HG03108 (cell line): ENCODE measurements around the gene TPPP.

Source experiments
- ATAC-seq: cut with Tn5 transposase; IDR thresholded peaks from one replicate; pipeline ENCODE4 v1.9.1; 2021; ENCODE audit warnings: moderate library complexity; ENCODE audit not compliant: unreplicated experiment

TPPP gene

DNA sequence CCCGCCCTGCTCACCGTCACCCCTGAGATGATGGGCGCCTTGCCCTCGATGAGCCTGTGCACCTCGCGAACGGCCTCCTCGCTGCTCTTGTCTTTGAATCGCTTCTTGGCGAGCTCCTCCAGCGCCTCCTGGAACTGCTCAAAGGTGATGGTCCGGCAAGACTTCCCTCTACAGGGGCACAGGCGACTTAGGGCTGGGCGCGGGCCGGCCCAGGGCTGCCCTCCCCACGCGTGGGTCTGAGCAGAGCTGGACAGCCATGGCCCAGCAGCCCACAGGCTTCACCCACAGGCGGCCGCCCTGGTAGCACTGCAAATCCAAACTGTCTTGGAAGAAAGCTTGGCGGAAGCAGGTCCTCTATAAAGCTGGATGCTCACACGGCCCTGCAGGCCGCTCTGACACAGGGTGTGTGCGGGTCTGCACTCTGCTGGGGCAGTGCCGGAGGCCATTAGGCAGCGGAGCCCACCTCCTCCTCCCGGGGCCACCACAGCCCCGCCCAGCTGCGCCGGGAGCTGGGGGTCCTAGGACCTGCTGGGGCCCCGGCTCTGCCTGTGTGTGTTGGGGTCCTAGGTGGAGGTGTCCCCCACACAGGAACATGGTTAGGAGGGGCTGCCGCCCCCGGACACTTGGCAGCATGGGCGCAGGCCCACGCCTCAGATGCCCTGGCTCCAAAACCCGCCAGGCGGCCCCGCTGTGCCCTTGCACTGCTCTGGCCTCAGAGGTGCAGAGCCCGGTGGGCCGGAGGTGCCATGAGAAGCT, 27.0 kb downstream of the TPPP start:
- ATAC-seq = no peak

DNA sequence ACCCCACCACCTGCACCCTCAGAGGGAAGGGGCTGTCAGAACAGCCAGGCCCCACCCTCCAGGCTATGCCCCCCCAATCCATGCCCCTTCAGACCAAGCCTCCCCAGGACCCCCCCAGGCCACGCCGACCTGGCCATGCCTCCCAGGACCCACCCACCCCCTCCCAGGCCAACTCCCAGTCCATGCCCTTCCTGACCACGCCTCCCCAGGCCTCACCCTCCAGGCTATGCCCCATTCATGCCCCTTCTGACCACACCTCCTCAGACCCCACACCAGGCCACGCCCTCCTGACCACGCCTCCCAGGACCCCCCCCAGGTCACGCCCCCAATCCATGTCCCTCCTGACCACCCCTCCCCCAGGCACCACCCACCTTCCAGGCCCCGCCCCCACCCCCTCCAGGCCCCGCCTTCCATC, 27.6 kb downstream of the TPPP start:
- ATAC-seq = no peak

DNA sequence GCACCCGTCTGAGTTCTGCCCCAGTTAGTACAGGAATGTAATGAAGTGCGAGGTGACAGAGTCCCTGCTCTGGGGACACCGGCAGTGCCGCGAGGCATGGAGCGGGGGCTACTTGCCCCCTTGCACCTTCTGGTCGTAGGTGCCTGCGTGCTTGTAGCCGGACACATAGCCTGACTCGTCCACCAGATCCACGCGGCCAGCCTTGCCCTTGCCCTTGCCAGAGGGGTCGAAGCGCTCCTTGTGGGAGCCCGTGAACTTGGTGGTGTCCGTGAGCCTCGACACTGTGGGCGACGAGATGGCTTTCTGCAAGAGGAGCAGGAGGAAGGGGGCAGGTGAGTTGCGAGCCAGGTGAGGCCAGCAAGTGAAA, 28.2 kb downstream of the TPPP start:
- no peak for ATAC-seq

DNA sequence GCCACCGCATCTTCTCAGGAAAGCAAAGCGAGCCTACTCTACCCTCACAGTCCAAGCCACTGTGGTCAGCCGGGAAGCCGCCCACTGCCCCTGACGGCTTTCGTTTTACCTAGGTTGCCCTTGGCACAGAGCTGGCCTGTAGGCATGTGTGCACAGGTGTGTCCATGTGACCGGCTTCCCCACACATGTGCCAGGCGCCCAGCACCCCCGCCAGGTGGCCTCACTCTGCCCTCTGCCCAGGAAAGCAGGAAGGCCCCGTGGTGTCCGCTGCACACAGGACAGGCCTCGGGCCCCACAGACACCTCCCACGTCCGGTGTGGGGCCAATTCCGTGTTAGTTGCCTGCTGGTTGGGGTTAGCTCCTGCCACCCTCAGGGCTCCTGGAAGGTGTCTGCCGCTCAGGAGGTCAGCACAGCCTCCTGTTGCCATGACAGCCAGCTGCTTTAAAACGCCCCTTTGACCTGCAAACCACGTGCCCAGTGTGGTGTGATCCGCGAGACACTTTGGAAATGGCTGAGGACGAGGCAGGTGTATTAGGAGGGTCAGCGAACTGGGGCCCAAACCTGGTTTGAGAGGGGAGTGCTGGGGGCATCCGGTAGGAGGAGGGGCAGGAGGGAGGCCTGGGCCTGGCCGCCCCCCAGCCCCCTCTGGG, 28.7 kb downstream of the TPPP start:
- no peak for ATAC-seq

DNA sequence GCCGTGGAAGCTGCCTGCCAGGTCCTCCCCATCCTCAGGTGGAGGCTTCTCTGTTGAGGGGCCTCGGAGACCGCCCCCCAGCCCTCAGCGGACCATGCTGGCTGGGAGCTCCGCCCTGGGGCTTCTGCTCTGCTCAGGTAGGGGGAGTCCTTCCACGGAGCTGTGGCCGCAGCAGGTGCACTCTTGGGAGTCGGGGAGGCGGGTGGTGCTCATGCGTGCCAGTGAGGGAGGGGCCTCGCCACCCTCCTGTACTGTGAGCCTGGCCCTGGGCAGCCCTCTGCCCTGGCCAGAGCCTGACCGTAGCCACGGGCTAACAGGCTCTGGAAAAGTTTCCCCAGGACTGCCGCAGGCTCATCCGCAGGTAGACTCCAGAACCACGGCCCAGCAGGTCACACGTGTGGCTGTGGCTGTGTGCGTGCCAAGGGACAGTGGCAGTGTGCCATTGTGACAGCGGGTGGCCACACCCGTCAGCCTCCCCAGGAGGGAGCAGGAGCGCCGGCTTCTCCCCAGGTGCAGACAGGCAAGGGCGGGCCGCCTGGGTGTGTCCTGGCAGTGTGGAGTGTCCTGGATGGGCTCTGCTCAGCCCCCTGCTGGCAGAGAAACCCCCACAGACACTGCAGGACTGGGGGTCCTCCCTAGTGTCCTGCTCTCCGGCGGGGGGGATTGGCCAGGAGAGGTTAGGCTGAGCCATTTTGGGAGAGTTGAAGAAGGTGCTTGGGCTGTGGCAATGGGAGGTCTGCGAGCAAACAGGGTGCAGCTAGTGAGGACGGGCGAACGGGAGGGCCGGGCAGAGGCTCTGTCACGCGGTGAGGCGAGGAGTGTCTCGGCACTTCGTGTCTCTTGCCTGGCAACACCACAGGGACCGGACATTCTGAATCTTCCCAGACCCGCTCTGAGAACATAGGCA, 29.5 kb downstream of the TPPP start:
- no peak for ATAC-seq

DNA sequence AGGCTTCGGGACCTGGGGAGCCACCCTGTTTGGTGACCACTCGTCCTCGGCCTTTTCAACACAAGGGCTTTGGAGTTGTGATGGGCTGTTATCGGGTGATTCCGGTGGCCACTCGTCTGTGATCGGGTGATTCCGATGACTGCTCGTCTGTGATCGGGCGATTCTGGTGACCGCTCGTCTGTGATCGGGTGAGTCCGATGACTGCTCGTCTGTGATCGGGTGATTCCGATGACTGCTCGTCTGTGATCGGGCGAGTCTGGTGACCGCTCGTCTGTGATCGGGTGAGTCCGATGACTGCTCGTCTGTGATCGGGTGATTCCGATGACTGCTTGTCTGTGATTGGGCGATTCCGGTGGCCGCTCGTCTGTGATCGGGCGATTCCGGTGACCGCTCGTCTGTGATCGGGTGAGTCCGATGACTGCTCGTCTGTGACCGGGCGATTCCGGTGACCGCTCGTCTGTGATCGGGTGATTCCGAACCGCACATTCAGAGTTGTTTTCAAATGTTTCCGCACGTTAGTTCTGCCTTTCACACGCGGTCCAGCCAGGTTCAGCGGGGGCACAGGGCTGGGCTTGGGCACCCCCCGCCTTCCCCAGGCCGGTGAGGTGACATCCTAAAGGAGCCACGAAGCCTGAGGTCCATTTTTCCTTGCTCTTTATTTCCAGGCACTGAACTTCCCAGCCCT, 30.3 kb downstream of the TPPP start:
- no peak for ATAC-seq

DNA sequence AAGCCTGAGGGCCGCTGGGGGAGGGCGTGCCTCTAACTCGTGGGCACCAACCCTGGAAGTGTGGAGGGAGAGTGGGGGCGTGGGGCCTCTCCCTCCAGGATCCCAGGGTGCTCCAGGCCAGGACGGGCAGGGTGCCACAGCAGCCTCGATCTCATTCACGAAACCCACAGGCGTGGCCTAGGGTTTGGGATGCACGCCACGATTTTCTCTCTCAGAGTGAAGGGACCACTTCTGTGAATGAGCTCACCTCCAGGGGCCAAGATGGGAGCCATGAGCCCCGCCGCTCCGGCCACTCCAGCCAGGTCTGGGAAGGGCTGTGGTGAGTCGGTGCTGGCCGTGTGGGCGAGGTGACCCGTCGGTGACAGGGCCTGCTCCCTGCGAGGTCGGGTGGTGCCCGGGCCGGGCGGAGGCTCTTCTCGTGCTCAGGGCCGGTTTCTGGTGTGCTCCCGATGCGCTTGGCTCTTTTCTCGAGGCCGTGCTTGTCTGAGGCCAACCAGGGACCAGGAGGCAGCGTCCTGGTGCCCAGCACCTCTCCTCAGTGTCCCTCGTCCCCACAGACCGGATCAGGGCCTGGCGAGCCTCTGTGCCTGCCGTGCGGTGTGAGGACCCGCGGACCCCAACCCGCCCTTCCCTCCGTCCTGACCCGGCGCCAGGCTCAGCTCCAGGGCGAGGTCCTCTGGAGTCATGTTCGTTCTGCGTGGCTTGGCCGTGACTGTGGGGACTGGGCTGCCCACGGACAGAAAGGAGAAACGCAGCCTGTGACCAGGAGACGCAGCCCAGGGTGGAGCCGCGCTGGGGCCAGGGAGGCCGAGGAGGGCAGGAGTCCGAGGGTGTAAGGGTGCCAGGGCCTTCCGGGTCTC, 31.0 kb downstream of the TPPP start:
- no peak for ATAC-seq

DNA sequence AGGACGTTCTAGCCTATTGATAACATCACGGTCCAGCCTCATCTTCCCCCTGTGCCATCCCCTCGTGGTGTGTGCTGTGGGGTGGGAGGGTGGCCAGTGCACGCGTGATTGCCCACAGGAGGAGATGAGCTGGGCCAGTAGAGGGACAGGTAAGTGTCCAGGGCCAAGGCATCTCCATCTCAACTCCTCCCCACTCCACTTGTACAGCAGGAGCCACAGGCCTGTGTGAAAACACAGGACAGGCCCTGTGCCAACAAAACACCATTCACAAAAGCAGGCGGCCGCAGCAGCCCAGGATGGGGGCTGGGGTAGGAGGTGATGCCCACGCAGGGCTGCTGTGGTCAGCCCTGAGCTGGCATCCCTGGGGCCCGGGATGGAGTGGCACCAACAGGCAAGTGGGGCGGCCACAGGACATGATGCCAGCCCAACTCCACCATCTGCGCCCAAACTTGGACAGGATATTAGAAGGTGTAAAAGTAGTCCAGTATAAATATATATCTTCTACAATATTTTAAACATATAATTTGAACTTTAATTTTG, 32.6 kb downstream of the TPPP start:
- no peak for ATAC-seq

DNA sequence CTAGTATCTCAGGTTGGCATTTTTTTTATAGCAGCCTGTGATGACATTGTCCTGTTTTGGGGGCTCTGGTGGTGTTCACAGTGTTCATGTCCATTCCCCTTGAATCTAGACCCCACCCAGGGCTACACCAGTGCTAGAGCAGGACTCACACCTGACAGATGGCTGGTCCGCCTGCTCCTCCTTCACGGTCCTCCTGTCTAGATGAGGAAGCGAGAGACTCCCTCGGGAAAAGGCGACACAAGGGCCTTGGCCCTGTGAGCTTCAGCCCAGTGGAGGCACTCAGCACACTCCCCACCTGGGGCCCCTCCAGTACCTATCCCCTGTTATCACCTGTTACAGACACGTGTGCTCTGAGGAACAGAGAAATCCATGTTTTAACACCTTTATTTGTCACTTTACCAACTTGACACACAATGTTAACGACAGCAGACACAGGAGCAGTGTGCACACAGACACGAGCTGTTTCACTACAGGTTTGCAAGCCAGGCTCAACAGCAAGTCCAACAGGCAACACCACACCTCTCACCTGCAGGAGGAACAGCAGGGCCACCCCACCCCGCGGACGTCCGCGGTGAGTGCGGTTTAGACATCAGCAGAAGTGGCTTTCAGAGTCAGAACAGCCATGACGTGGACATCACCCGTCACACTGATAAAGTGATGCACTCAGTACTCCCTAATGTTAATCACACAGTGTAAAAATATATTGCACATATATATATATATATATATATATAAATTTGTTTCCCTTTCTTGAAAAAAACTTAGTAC, 33.5 kb downstream of the TPPP start:
- ATAC-seq = no peak

DNA sequence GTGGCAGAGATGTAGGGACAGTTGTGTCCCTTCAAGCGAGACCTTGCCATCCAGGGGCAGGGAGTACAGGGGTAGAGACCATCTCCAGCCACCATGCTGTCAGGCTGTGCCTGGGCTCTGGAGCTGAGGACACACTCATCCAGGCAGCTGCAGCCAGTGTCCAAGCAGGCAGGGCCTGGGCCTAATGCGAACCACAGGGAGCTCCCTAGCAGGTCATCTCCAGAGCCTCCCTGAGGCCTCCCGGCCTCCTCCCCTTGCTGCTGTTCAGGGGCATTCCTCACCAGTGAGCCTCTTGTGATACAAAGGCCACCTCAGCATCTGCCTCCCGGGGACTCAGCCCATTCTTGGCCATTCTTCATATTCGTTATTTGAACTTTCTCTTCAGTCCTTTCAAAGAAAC, 35.0 kb downstream of the TPPP start:
- ATAC-seq = no peak

DNA sequence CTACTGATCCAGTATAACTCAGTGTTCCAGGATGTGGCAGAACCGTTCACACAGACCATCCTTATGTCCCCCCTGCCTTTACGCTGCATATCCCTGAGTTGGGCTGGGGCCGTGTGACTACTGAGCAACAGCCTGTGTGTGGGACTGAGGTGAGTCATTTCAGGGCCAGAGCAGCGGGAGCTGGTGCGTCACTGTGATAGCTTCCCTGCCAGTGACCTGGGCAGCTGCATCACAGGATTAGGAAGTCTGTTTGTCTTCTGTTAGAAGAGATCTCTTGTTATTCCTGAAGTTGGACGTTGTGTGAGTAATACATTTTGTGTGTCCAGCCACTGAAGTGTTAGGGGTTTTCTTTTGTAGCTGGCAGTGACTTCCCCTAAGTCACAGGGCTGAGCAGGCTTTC, 35.6 kb downstream of the TPPP start:
- no peak for ATAC-seq

DNA sequence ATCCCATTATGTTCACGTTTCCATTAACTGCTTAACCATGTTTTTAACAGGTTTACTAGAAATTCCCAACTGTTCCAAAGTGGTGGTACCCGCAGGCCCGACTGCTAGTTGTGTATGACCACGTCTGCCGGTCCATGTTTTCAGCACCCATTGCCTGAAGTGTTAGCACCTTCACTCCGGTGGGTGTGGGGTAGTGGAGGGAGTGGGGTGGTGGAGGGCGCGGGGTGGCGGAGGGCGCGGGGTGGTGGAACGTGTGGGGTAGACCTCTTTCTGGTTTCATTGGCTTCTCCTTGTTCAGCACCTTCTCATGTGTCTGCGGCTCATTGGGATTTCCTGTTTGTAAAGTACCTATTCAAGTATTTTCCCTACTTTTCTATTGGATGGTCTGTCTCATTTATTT, 37.7 kb downstream of the TPPP start:
- ATAC-seq = no peak

DNA sequence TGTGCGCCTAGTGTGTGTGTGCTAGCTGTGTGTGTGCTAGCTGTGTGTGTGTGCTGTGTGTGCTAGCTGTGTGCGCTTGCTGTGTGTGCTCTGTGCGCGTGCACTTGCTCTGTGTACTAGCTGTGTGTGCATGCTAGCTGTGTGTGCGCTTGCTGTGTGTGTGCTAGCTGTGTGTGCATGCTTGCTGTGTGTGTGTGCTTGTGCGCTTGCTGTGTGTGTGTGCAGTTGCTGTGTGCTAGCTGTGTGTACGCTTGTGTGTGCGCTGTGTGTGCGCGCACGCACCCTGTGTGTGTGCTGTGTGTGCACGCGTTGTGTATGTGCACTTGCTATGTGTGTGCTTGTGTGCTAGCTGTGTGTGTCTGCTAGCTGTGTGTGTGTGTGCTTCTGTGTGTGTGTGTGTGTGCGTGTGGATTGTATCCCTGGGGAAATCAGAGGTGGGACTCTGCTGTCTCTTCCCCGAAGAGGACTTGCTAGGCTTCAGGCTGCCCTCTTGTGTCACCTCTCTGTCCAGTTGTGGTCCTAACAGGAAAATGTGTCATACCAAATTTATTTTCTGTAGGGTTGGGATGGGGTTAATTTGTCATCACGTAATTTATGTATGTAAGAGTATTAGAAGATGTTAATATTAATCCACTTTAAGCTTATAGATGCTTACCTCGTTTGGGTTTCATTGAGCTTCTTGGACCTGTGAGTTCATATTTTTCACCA, 38.9 kb downstream of the TPPP start:
- ATAC-seq = no peak

DNA sequence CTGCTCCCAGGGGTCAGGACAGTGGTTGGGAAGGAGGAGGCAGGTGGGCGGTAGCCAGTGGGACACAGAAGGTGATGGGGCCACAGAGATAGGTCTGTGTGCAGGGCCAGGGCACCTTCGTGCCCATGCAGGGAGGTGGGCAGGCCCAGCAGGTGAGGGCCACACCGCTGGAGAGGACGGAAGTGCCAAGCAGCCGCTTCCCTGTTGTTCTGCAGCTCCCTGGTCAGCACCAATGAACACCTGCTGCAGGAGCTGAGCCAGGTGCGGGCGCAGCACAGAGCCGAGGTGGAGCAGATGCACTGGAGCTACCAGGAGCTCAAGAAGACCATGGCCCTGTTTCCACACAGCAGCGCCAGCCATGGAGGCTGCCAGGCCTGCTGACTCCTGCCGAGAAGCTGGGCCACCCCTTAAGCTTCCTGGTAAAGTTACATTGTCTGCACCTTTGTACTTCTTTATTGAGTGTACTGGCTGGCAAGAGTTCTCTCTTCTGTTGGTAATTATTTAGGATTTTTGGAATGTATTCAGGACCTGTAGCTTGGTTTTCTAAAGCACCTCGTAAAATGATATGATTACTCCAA, 40.3 kb downstream of the TPPP start:
- no peak for ATAC-seq

DNA sequence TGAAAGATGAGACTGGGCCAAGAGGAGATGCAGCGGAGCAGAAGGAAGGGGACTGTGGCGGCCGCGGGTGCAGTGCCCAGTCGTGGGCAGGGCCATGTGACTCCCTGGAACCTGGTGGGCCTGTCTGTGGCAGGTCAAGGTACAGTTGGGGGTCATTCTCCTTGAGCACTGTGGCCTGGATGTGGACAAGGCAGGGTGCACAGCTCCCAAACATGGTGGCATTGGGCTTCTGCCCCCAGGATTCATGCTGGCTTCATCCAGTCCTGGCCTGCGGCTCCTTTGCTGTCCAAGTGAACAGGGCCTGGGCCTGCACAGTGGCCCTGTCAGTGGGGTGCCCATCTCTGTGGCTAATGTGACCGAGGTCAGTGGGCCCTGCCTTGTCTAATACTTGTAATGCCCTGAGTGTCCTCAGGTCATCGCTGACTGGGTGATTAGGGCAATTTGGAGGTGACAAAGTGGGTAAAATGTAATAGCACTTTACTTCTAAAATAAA, 41.1 kb downstream of the TPPP start:
- ATAC-seq = no peak

DNA sequence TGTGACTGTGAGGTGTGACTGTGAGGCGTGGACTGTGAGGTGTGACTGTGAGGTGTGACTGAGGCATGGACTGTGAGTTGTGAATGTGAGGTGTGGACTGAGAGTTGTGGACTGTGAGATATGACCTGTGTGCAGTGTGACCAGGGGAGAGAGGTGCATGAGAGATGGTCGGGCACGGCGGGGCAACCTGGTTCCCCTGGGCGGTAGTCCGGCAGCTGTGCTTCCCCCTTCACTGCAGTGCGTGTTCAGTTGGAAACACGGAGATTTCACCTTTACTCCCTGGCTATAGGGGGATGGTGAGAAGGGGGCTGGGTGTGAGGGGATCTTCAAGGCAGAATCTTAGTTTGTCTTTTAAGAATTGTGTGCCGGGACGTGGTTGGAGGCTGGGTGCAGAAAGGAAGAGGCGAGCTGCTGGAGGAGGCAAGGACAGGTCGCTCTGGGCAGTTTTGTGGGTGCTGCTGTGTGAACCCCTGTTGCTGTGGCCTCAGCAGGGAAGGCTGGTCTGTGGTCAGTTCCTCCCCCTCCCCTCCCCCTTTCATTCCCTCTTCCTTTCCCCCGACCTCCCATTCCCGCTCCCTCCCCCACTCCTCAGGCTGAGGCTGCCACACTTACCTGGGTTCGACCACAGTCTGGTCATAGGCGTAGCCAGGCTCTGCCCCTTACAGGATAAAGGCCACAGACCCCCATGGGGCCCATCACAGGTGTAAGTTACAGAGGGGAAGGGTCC, 41.7 kb downstream of the TPPP start:
- ATAC-seq = no peak

DNA sequence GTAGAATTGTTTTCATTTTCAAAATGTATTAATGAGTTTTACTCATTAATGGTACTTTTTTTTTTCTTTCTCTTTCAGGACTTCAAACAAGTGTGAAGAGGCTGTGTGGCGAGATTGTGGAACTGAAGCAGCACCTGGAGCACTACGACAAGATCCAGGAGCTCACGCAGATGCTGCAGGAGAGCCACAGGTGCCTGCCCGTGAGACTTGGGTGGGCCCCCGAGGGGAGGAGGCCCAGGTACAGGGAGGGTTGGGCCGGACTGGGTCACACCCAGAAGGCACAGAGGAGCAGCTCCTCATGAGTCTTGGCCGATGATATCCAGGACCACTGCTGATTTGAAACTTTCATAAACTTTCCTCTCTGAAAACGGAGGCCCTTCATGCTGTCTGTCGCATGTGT, 45.4 kb downstream of the TPPP start:
- no peak for ATAC-seq
